ENCODE data around the gene CAPN5. TPM values are rescaled to one million over a fixed set of nuclear protein-coding genes. Genes with fewer than 3 reads are reported as not detected.
A peak's percentile ranks its signal among the peaks of the same experiment; 100 is the strongest.

The CAPN5 gene
- total RNA-seq, 1 donor from 2014 or later = 5.2 TPM

- Histone ChIP-seq H3K36me3 (ENCODE audit: control insufficient read depth in 3 of 3, insufficient read depth in 3 of 3, low read length in 3 of 3) (peaks cover 0 to 5% (median 4%) of the 10 kb centered on the region in 3 donors), H3K9me3 (ENCODE audit: control insufficient read depth in 3 of 3, low read length in 3 of 3) (no peaks in the 10 kb centered on the region)
Observed at GRCh38 chr11:77119531-77119936, 52.8 kb downstream of the CAPN5 start.

GRCh38 chr11:77120571-77120970, 53.8 kb downstream of the CAPN5 start:
- H3K4me1 ChIP-seq (ENCODE audit: control insufficient read depth in 3 of 3, insufficient read depth in 3 of 3, low read length in 3 of 3) = peaks cover 0 to 11% (median 8%) of the 10 kb centered on the region in 3 donors
- no peak overlapping the region for H3K4me3 ChIP-seq (ENCODE audit: low read length in 3 of 3)
- no peaks in the 10 kb centered on the region for H3K27me3 ChIP-seq (ENCODE audit: control insufficient read depth in 3 of 3, insufficient read depth in 3 of 3, low read length in 3 of 3)
- peaks cover 0 to 5% (median 4%) of the 10 kb centered on the region in 3 donors for H3K36me3 ChIP-seq (ENCODE audit: control insufficient read depth in 3 of 3, insufficient read depth in 3 of 3, low read length in 3 of 3)
- no peaks in the 10 kb centered on the region for H3K9me3 ChIP-seq (ENCODE audit: control insufficient read depth in 3 of 3, low read length in 3 of 3)
- H3K27ac ChIP-seq (ENCODE audit: low read depth, low read length) = no peak overlapping the region
- H3K9ac ChIP-seq (ENCODE audit: low read depth in 1 of 3, low read length in 3 of 3) = no peak overlapping the region

More at GRCh38 chr11:77119531-77119936, 52.8 kb downstream of the CAPN5 start:
- peaks cover 0 to 11% (median 8%) of the 10 kb centered on the region in 3 donors for H3K4me1 ChIP-seq (ENCODE audit: control insufficient read depth in 3 of 3, insufficient read depth in 3 of 3, low read length in 3 of 3)
- H3K4me3 ChIP-seq (ENCODE audit: low read length in 3 of 3) = no peak overlapping the region
- H3K27me3 ChIP-seq (ENCODE audit: control insufficient read depth in 3 of 3, insufficient read depth in 3 of 3, low read length in 3 of 3) = no peaks in the 10 kb centered on the region
- peak overlapping the region in 1 of 3 donors; percentile 45 for H3K9ac ChIP-seq (ENCODE audit: low read depth in 1 of 3, low read length in 3 of 3)
- H3K27ac ChIP-seq (ENCODE audit: low read depth, low read length) = peak overlapping the region; percentile 44

- Histone ChIP-seq H3K36me3 (ENCODE audit: control insufficient read depth in 3 of 3, insufficient read depth in 3 of 3, low read length in 3 of 3) (peaks cover 0 to 5% (median 4%) of the 10 kb centered on the region in 3 donors), H3K4me3 (ENCODE audit: low read length in 3 of 3) (no peak overlapping the region)
Observed at GRCh38 chr11:77121096-77121640, 54.4 kb downstream of the CAPN5 start.

GRCh38 chr11:77121876-77122575, 55.3 kb downstream of the CAPN5 start:
- peaks cover 0 to 5% (median 4%) of the 10 kb centered on the region in 3 donors for H3K36me3 ChIP-seq (ENCODE audit: control insufficient read depth in 3 of 3, insufficient read depth in 3 of 3, low read length in 3 of 3)
- no peak overlapping the region for H3K9ac ChIP-seq (ENCODE audit: low read depth in 1 of 3, low read length in 3 of 3)
- H3K4me1 ChIP-seq (ENCODE audit: control insufficient read depth in 3 of 3, insufficient read depth in 3 of 3, low read length in 3 of 3) = peaks cover 2 to 16% (median 12%) of the 10 kb centered on the region in 3 donors
- H3K4me3 ChIP-seq (ENCODE audit: low read length in 3 of 3) = no peak overlapping the region
- H3K27ac ChIP-seq (ENCODE audit: low read depth, low read length) = no peak overlapping the region
- H3K9me3 ChIP-seq (ENCODE audit: control insufficient read depth in 3 of 3, low read length in 3 of 3) = no peaks in the 10 kb centered on the region
- H3K27me3 ChIP-seq (ENCODE audit: control insufficient read depth in 3 of 3, insufficient read depth in 3 of 3, low read length in 3 of 3) = no peaks in the 10 kb centered on the region

More at GRCh38 chr11:77121096-77121640, 54.4 kb downstream of the CAPN5 start:
- Histone ChIP-seq H3K9ac (ENCODE audit: low read depth in 1 of 3, low read length in 3 of 3) (no peak overlapping the region), H3K9me3 (ENCODE audit: control insufficient read depth in 3 of 3, low read length in 3 of 3) (no peaks in the 10 kb centered on the region), H3K27ac (ENCODE audit: low read depth, low read length) (no peak overlapping the region), H3K4me1 (ENCODE audit: control insufficient read depth in 3 of 3, insufficient read depth in 3 of 3, low read length in 3 of 3) (peaks cover 0 to 11% (median 8%) of the 10 kb centered on the region in 3 donors), H3K27me3 (ENCODE audit: control insufficient read depth in 3 of 3, insufficient read depth in 3 of 3, low read length in 3 of 3) (no peaks in the 10 kb centered on the region)

GRCh38 chr11:77122576-77123212, 55.9 kb downstream of the CAPN5 start:
- H3K4me3 ChIP-seq (ENCODE audit: low read length in 3 of 3) = no peak overlapping the region
- H3K27me3 ChIP-seq (ENCODE audit: control insufficient read depth in 3 of 3, insufficient read depth in 3 of 3, low read length in 3 of 3) = peaks cover 0 to 6% (median 0%) of the 10 kb centered on the region in 3 donors
- peaks cover 0 to 5% (median 4%) of the 10 kb centered on the region in 3 donors for H3K36me3 ChIP-seq (ENCODE audit: control insufficient read depth in 3 of 3, insufficient read depth in 3 of 3, low read length in 3 of 3)
- H3K4me1 ChIP-seq (ENCODE audit: control insufficient read depth in 3 of 3, insufficient read depth in 3 of 3, low read length in 3 of 3) = peaks cover 8 to 23% (median 18%) of the 10 kb centered on the region in 3 donors
- H3K9ac ChIP-seq (ENCODE audit: low read depth in 1 of 3, low read length in 3 of 3) = no peak overlapping the region
- no peak overlapping the region for H3K27ac ChIP-seq (ENCODE audit: low read depth, low read length)
- H3K9me3 ChIP-seq (ENCODE audit: control insufficient read depth in 3 of 3, low read length in 3 of 3) = no peaks in the 10 kb centered on the region

GRCh38 chr11:77123591-77123990, 56.8 kb downstream of the CAPN5 start:
- Histone ChIP-seq H3K9me3 (ENCODE audit: control insufficient read depth in 3 of 3, low read length in 3 of 3) (no peaks in the 10 kb centered on the region), H3K9ac (ENCODE audit: low read depth in 1 of 3, low read length in 3 of 3) (no peak overlapping the region)

GRCh38 chr11:77124041-77124440, 57.3 kb downstream of the CAPN5 start:
- H3K9me3 ChIP-seq (ENCODE audit: control insufficient read depth in 3 of 3, low read length in 3 of 3) = no peaks in the 10 kb centered on the region
- peaks cover 0 to 5% (median 4%) of the 10 kb centered on the region in 3 donors for H3K36me3 ChIP-seq (ENCODE audit: control insufficient read depth in 3 of 3, insufficient read depth in 3 of 3, low read length in 3 of 3)
- H3K27ac ChIP-seq (ENCODE audit: low read depth, low read length) = no peak overlapping the region
- H3K4me1 ChIP-seq (ENCODE audit: control insufficient read depth in 3 of 3, insufficient read depth in 3 of 3, low read length in 3 of 3) = peaks cover 9 to 27% (median 22%) of the 10 kb centered on the region in 3 donors
- H3K9ac ChIP-seq (ENCODE audit: low read depth in 1 of 3, low read length in 3 of 3) = no peak overlapping the region
- H3K27me3 ChIP-seq (ENCODE audit: control insufficient read depth in 3 of 3, insufficient read depth in 3 of 3, low read length in 3 of 3) = peaks cover 0 to 6% (median 4%) of the 10 kb centered on the region in 3 donors
- H3K4me3 ChIP-seq (ENCODE audit: low read length in 3 of 3) = no peak overlapping the region

More at GRCh38 chr11:77123591-77123990, 56.8 kb downstream of the CAPN5 start:
- H3K4me3 ChIP-seq (ENCODE audit: low read length in 3 of 3) = no peak overlapping the region
- H3K36me3 ChIP-seq (ENCODE audit: control insufficient read depth in 3 of 3, insufficient read depth in 3 of 3, low read length in 3 of 3) = peaks cover 0 to 5% (median 4%) of the 10 kb centered on the region in 3 donors
- H3K27ac ChIP-seq (ENCODE audit: low read depth, low read length) = no peak overlapping the region
- peaks cover 9 to 27% (median 24%) of the 10 kb centered on the region in 3 donors for H3K4me1 ChIP-seq (ENCODE audit: control insufficient read depth in 3 of 3, insufficient read depth in 3 of 3, low read length in 3 of 3)
- H3K27me3 ChIP-seq (ENCODE audit: control insufficient read depth in 3 of 3, insufficient read depth in 3 of 3, low read length in 3 of 3) = peaks cover 0 to 6% (median 4%) of the 10 kb centered on the region in 3 donors

- no peaks in the 10 kb centered on the region for H3K9me3 ChIP-seq (ENCODE audit: control insufficient read depth in 3 of 3, low read length in 3 of 3)
- peaks cover 0 to 5% (median 4%) of the 10 kb centered on the region in 3 donors for H3K36me3 ChIP-seq (ENCODE audit: control insufficient read depth in 3 of 3, insufficient read depth in 3 of 3, low read length in 3 of 3)
- H3K4me3 ChIP-seq (ENCODE audit: low read length in 3 of 3) = no peak overlapping the region
- peaks cover 9 to 22% (median 18%) of the 10 kb centered on the region in 3 donors for H3K4me1 ChIP-seq (ENCODE audit: control insufficient read depth in 3 of 3, insufficient read depth in 3 of 3, low read length in 3 of 3)
- no peak overlapping the region for H3K9ac ChIP-seq (ENCODE audit: low read depth in 1 of 3, low read length in 3 of 3)
- no peak overlapping the region for H3K27ac ChIP-seq (ENCODE audit: low read depth, low read length)
- peaks cover 0 to 6% (median 4%) of the 10 kb centered on the region in 3 donors for H3K27me3 ChIP-seq (ENCODE audit: control insufficient read depth in 3 of 3, insufficient read depth in 3 of 3, low read length in 3 of 3)
Observed at GRCh38 chr11:77124488-77124887, 57.7 kb downstream of the CAPN5 start.

GRCh38 chr11:77125191-77125590, 58.4 kb downstream of the CAPN5 start:
- Histone ChIP-seq H3K4me1 (ENCODE audit: control insufficient read depth in 3 of 3, insufficient read depth in 3 of 3, low read length in 3 of 3) (peaks cover 9 to 19% (median 16%) of the 10 kb centered on the region in 3 donors), H3K9me3 (ENCODE audit: control insufficient read depth in 3 of 3, low read length in 3 of 3) (no peaks in the 10 kb centered on the region), H3K27me3 (ENCODE audit: control insufficient read depth in 3 of 3, insufficient read depth in 3 of 3, low read length in 3 of 3) (peaks cover 0 to 6% (median 4%) of the 10 kb centered on the region in 3 donors), H3K36me3 (ENCODE audit: control insufficient read depth in 3 of 3, insufficient read depth in 3 of 3, low read length in 3 of 3) (peaks cover 0 to 5% (median 4%) of the 10 kb centered on the region in 3 donors), H3K4me3 (ENCODE audit: low read length in 3 of 3) (no peak overlapping the region), H3K27ac (ENCODE audit: low read depth, low read length) (no peak overlapping the region), H3K9ac (ENCODE audit: low read depth in 1 of 3, low read length in 3 of 3) (no peak overlapping the region)

Measured in skeletal muscle tissue (tissue), 4 donors.